HEK293 (cell line): ENCODE data around the gene DYNC2I2.

Source experiments
- CTCF ChIA-PET: fragments of 350-600 bp; formaldehyde crosslinking; extraction: SDS; loops from one replicate; lab custom pipeline; 2021; ENCODE audit warnings: antibody characterized with exemption; lab: Yijun Ruan, JAX
- POLR2A ChIA-PET: fragments of 300-600 bp; formaldehyde crosslinking; extraction: SDS; loops from one replicate; lab custom pipeline; 2020; ENCODE audit warnings: antibody characterized with exemption, inconsistent platforms; lab: Yijun Ruan, JAX
- H3K27ac ChIP-seq: fragments of 200-500 bp; sonication (Bioruptor generic); 2 replicates; pipeline ENCODE4 v1.5.1; 2014; ENCODE audit warnings: low read depth, low read length, control low read depth, inconsistent platforms; ENCODE audit errors: extremely low read depth
- H3K36me3 ChIP-seq, 2 experiments: fragments of 200-500 bp in 1 of 2; sonication (Bioruptor generic) in 1 of 2; 1 replicate in 1 of 2; 2 replicates in 1 of 2; pipeline ENCODE4 v1.5.1; 2014 to 2017; ENCODE audit warnings: inconsistent platforms in 2 of 2, low read length in 2 of 2; ENCODE audit not compliant: control insufficient read depth in 2 of 2, insufficient read depth in 1 of 2
- H3K4me1 ChIP-seq: fragments of 200-500 bp; sonication (Bioruptor generic); 2 replicates; pipeline ENCODE4 v1.5.1; 2014; ENCODE audit warnings: mild to moderate bottlenecking, low read length, inconsistent platforms; ENCODE audit not compliant: control insufficient read depth, insufficient read depth
- H3K4me3 ChIP-seq: 2 replicates; pipeline ENCODE4 v1.5.1; 2011; ENCODE audit warnings: low read depth, mild to moderate bottlenecking, control low read depth, low read length, moderate library complexity
- H3K9me3 ChIP-seq: fragments of 200-500 bp; sonication (Bioruptor generic); 2 replicates; pipeline ENCODE4 v1.5.1; 2014; ENCODE audit warnings: low read depth, low read length, inconsistent platforms; ENCODE audit not compliant: control insufficient read depth, insufficient read depth
- EGR2 ChIP-seq: fragments of 450-650 bp; formaldehyde crosslinking; IDR thresholded peaks from 2 replicates; pipeline ENCODE4 v1.5.1; 2016; ENCODE audit warnings: low read depth, missing biosample characterization, missing genetic modification characterization
- GLI4 ChIP-seq: fragments of 450-650 bp; formaldehyde crosslinking; IDR thresholded peaks from 2 replicates; pipeline ENCODE4 v1.5.1; 2016; ENCODE audit warnings: missing biosample characterization, missing genetic modification characterization
- GLIS2 ChIP-seq: fragments of 450-650 bp; formaldehyde crosslinking; IDR thresholded peaks from 2 replicates; pipeline ENCODE4 v1.5.1; 2016; ENCODE audit warnings: missing biosample characterization, missing genetic modification characterization
- IKZF3 ChIP-seq: fragments of 450-650 bp; IDR thresholded peaks from 2 replicates; pipeline ENCODE4 v1.5.0; 2018; ENCODE audit warnings: missing biosample characterization, mild to moderate bottlenecking, missing genetic modification characterization, moderate library complexity
- PRDM4 ChIP-seq: fragments of 450-650 bp; formaldehyde crosslinking; IDR thresholded peaks from 2 replicates; pipeline ENCODE4 v1.5.1; 2017; ENCODE audit warnings: missing biosample characterization, missing genetic modification characterization
- YY2 ChIP-seq: fragments of 450-650 bp; formaldehyde crosslinking; IDR thresholded peaks from 2 replicates; pipeline ENCODE4 v1.5.1; 2016; ENCODE audit warnings: missing biosample characterization, missing genetic modification characterization
- ZBTB11 ChIP-seq: fragments of 450-650 bp; formaldehyde crosslinking; conservative IDR thresholded peaks from 2 replicates; pipeline ENCODE4 v1.5.1; 2016; ENCODE audit warnings: low read depth, missing biosample characterization, missing genetic modification characterization
- ZBTB21 ChIP-seq: fragments of 450-650 bp; formaldehyde crosslinking; IDR thresholded peaks from 2 replicates; pipeline ENCODE4 v1.5.1; 2017; ENCODE audit warnings: missing biosample characterization, missing genetic modification characterization
- ZNF112 ChIP-seq: fragments of 450-650 bp; formaldehyde crosslinking; IDR thresholded peaks from 2 replicates; pipeline ENCODE4 v1.5.0; 2017; ENCODE audit warnings: missing biosample characterization, missing genetic modification characterization
- ZNF19 ChIP-seq: fragments of 450-650 bp; formaldehyde crosslinking; IDR thresholded peaks from 2 replicates; pipeline ENCODE4; 2016; ENCODE audit warnings: missing biosample characterization, missing genetic modification characterization, low read depth
- ZNF274 ChIP-seq, 2 experiments: fragments of 200-500 bp in 1 of 2; fragments of 450-650 bp in 1 of 2; sonication (Bioruptor generic) in 1 of 2; formaldehyde crosslinking in 1 of 2; IDR thresholded peaks; 2 replicates each; pipeline versions ENCODE4 v1.5.1 to v1.6.1; 2014 to 2016; ENCODE audit warnings: borderline replicate concordance in 1 of 2, inconsistent platforms in 1 of 2, low read length in 1 of 2, missing biosample characterization in 1 of 2, missing genetic modification characterization in 1 of 2
- ZNF311 ChIP-seq: fragments of 450-650 bp; formaldehyde crosslinking; IDR thresholded peaks from 2 replicates; pipeline ENCODE4 v1.5.1; 2017; ENCODE audit warnings: missing biosample characterization, missing genetic modification characterization, borderline replicate concordance
- ZNF335 ChIP-seq: fragments of 450-650 bp; formaldehyde crosslinking; conservative IDR thresholded peaks from 2 replicates; pipeline ENCODE4 v1.5.1; 2016; ENCODE audit warnings: missing biosample characterization, missing genetic modification characterization
- ZNF433 ChIP-seq: fragments of 450-650 bp; formaldehyde crosslinking; IDR thresholded peaks from 2 replicates; pipeline ENCODE4 v1.5.1; 2016; ENCODE audit warnings: missing biosample characterization, missing genetic modification characterization, low read depth
- ZNF48 ChIP-seq: fragments of 450-650 bp; formaldehyde crosslinking; IDR thresholded peaks from 2 replicates; pipeline ENCODE4 v1.5.1; 2016; ENCODE audit warnings: missing biosample characterization, missing genetic modification characterization
- ZNF561 ChIP-seq: fragments of 450-650 bp; IDR thresholded peaks from 2 replicates; pipeline ENCODE4 v1.5.1; 2018; ENCODE audit warnings: missing biosample characterization, missing genetic modification characterization, borderline replicate concordance
- ZNF624 ChIP-seq: fragments of 450-650 bp; formaldehyde crosslinking; IDR thresholded peaks from 2 replicates; pipeline ENCODE4 v1.5.1; 2017; ENCODE audit warnings: missing biosample characterization, missing genetic modification characterization
- ZNF677 ChIP-seq: fragments of 450-650 bp; IDR thresholded peaks from 2 replicates; pipeline ENCODE4 v1.5.0; 2018; ENCODE audit warnings: missing biosample characterization, mild to moderate bottlenecking, missing genetic modification characterization, moderate library complexity
- ZNF768 ChIP-seq: fragments of 450-650 bp; formaldehyde crosslinking; IDR thresholded peaks from 2 replicates; pipeline ENCODE4 v1.5.1; 2018; ENCODE audit warnings: missing biosample characterization, mild to moderate bottlenecking, missing genetic modification characterization
- ZNF777 ChIP-seq: fragments of 450-650 bp; formaldehyde crosslinking; IDR thresholded peaks from 2 replicates; pipeline ENCODE4 v1.5.1; 2017; ENCODE audit warnings: missing biosample characterization, missing genetic modification characterization, borderline replicate concordance
- ZSCAN30 ChIP-seq: fragments of 450-650 bp; IDR thresholded peaks from 2 replicates; pipeline ENCODE4 v1.5.1; 2018; ENCODE audit warnings: missing biosample characterization, mild to moderate bottlenecking, missing genetic modification characterization, moderate library complexity

The DYNC2I2 gene

GRCh38 chr9:128633601-128634000, 23.0 kb downstream of the DYNC2I2 start:
- peaks cover 0 to 83% of the 10 kb centered on the region in 2 experiments; a peak in 2 of 3 replicates for H3K36me3 ChIP-seq
- H3K27ac ChIP-seq, result no peak overlapping the region
- TF ChIP-seq ZNF777 (tag by site-specific recombination) (no peak), ZNF311 (tag by site-specific recombination) (no peak), ZNF112 (tag by site-specific recombination) (no peak), ZNF768 (no peak), EGR2 (tag by site-specific recombination) (no peak), PRDM4 (tag by site-specific recombination) (no peak), YY2 (tag by site-specific recombination) (no peak), ZBTB21 (tag by site-specific recombination) (no peak), ZNF561 (tag by site-specific recombination) (no peak), GLI4 (no peak), ZNF335 (tag by site-specific recombination) (no peak), ZNF624 (tag by site-specific recombination) (no peak)
- TF ChIP-seq, all 188 proteins: peak for 0
- CTCF ChIA-PET, result interaction anchor here (3.3 to 3.5 kb wide), 2 partner anchors 9 to 67 kb away, joined by 19 to 20 read pairs; partner anchors contain the start of gene PKN3
- POLR2A ChIA-PET, result no interaction called here
- Histone ChIP-seq H3K9me3 (no peaks in the 10 kb centered on the region), H3K4me3 (no peak overlapping the region), H3K4me1 (peaks cover 6% of the 10 kb centered on the region)

GRCh38 chr9:128633057-128633456, 23.6 kb downstream of the DYNC2I2 start:
- Histone ChIP-seq H3K27ac (no peak overlapping the region), H3K4me3 (no peak overlapping the region), H3K4me1 (peaks cover 6% of the 10 kb centered on the region), H3K36me3 (peaks cover 0 to 86% of the 10 kb centered on the region in 2 experiments; a peak in 2 of 3 replicates), H3K9me3 (no peaks in the 10 kb centered on the region)
- TF ChIP-seq ZNF433 (no peak), ZNF19 (tag by site-specific recombination) (no peak), ZBTB11 (tag by site-specific recombination) (no peak), GLIS2 (tag by site-specific recombination) (no peak), ZSCAN30 (tag by site-specific recombination) (no peak)
- ChIA-PET CTCF (interaction anchor here (0.6 to 3.3 kb wide), 5 partner anchors 9 to 1074 kb away, joined by 3 to 20 read pairs (median 3); no protein-coding TSS in a partner anchor), POLR2A (no interaction called here)

GRCh38 chr9:128632486-128632885, 24.2 kb downstream of the DYNC2I2 start:
- Histone ChIP-seq H3K9me3 (no peaks in the 10 kb centered on the region), H3K4me1 (peaks cover 6% of the 10 kb centered on the region), H3K4me3 (no peak overlapping the region), H3K36me3 (peaks cover 0 to 88% of the 10 kb centered on the region in 2 experiments; a peak in 2 of 3 replicates), H3K27ac (no peak overlapping the region)
- ChIA-PET CTCF (interaction anchor here (0.6 to 3.3 kb wide), 5 partner anchors 8 to 1074 kb away, joined by 3 to 20 read pairs (median 3); no protein-coding TSS in a partner anchor), POLR2A (no interaction called here)
- TF ChIP-seq IKZF3 (tag by site-specific recombination) (no peak), ZNF48 (tag by site-specific recombination) (no peak), GLIS2 (tag by site-specific recombination) (no peak), ZNF677 (tag by site-specific recombination) (no peak), ZNF274 (IDR thresholded peaks at IDR 0.05; ENCODE audit: low read length) (no peak), ZNF274 (tag by site-specific recombination; IDR thresholded peaks at IDR 0.05; ENCODE audit: borderline replicate concordance) (no peak)
